HEK293 (cell line): ENCODE data around the gene CNRIP1.

ENCODE experiments used
- CTCF ChIA-PET: fragments of 350-600 bp; formaldehyde crosslinking; extraction: SDS; loops from one replicate; lab custom pipeline; 2021; ENCODE audit warnings: antibody characterized with exemption; lab: Yijun Ruan, JAX
- POLR2A ChIA-PET: fragments of 300-600 bp; formaldehyde crosslinking; extraction: SDS; loops from one replicate; lab custom pipeline; 2020; ENCODE audit warnings: antibody characterized with exemption, inconsistent platforms; lab: Yijun Ruan, JAX
- H3K27ac ChIP-seq: fragments of 200-500 bp; sonication (Bioruptor generic); 2 replicates; pipeline ENCODE4 v1.5.1; 2014; ENCODE audit warnings: low read depth, low read length, control low read depth, inconsistent platforms; ENCODE audit errors: extremely low read depth
- H3K36me3 ChIP-seq, 2 experiments: fragments of 200-500 bp in 1 of 2; sonication (Bioruptor generic) in 1 of 2; 1 replicate in 1 of 2; 2 replicates in 1 of 2; pipeline ENCODE4 v1.5.1; 2014 to 2017; ENCODE audit warnings: inconsistent platforms in 2 of 2, low read length in 2 of 2; ENCODE audit not compliant: control insufficient read depth in 2 of 2, insufficient read depth in 1 of 2
- H3K4me1 ChIP-seq: fragments of 200-500 bp; sonication (Bioruptor generic); 2 replicates; pipeline ENCODE4 v1.5.1; 2014; ENCODE audit warnings: mild to moderate bottlenecking, low read length, inconsistent platforms; ENCODE audit not compliant: control insufficient read depth, insufficient read depth
- H3K4me3 ChIP-seq: 2 replicates; pipeline ENCODE4 v1.5.1; 2011; ENCODE audit warnings: low read depth, mild to moderate bottlenecking, control low read depth, low read length, moderate library complexity
- H3K9me3 ChIP-seq: fragments of 200-500 bp; sonication (Bioruptor generic); 2 replicates; pipeline ENCODE4 v1.5.1; 2014; ENCODE audit warnings: low read depth, low read length, inconsistent platforms; ENCODE audit not compliant: control insufficient read depth, insufficient read depth
- CTCF ChIP-seq: fragments of 450-650 bp; formaldehyde crosslinking; IDR thresholded peaks from 2 replicates; pipeline ENCODE4 v1.5.1; 2016; ENCODE audit warnings: missing biosample characterization, missing genetic modification characterization
- IKZF3 ChIP-seq: fragments of 450-650 bp; IDR thresholded peaks from 2 replicates; pipeline ENCODE4 v1.5.0; 2018; ENCODE audit warnings: missing biosample characterization, mild to moderate bottlenecking, missing genetic modification characterization, moderate library complexity
- INSM2 ChIP-seq: fragments of 450-650 bp; formaldehyde crosslinking; IDR thresholded peaks from 2 replicates; pipeline ENCODE4 v1.5.1; 2016; ENCODE audit warnings: missing biosample characterization, missing genetic modification characterization
- KLF1 ChIP-seq: fragments of 450-650 bp; formaldehyde crosslinking; IDR thresholded peaks from 2 replicates; pipeline ENCODE4 v1.5.1; 2016; ENCODE audit warnings: missing biosample characterization, missing genetic modification characterization
- KLF16 ChIP-seq: fragments of 450-650 bp; formaldehyde crosslinking; IDR thresholded peaks from 2 replicates; pipeline ENCODE4 v1.5.1; 2017; ENCODE audit warnings: missing biosample characterization, missing genetic modification characterization
- OVOL3 ChIP-seq: fragments of 450-650 bp; formaldehyde crosslinking; IDR thresholded peaks from 2 replicates; pipeline ENCODE4 v1.5.1; 2016; ENCODE audit warnings: missing biosample characterization, missing genetic modification characterization
- SP3 ChIP-seq: fragments of 450-650 bp; formaldehyde crosslinking; IDR thresholded peaks from 2 replicates; pipeline ENCODE4 v1.5.1; 2016; ENCODE audit warnings: missing biosample characterization, missing genetic modification characterization
- TCF7L2 ChIP-seq: IDR thresholded peaks from 2 replicates; pipeline ENCODE4 v1.6.1; 2011; ENCODE audit warnings: low read depth, mild to moderate bottlenecking, inconsistent platforms, low read length, moderate library complexity, borderline replicate concordance
- YY2 ChIP-seq: fragments of 450-650 bp; formaldehyde crosslinking; IDR thresholded peaks from 2 replicates; pipeline ENCODE4 v1.5.1; 2016; ENCODE audit warnings: missing biosample characterization, missing genetic modification characterization
- ZBTB17 ChIP-seq: fragments of 450-650 bp; formaldehyde crosslinking; IDR thresholded peaks from 2 replicates; pipeline ENCODE4 v1.5.1; 2016; ENCODE audit warnings: missing biosample characterization, missing genetic modification characterization
- ZNF114 ChIP-seq: fragments of 450-650 bp; formaldehyde crosslinking; IDR thresholded peaks from 2 replicates; pipeline ENCODE4 v1.5.0; 2017; ENCODE audit warnings: missing biosample characterization, missing genetic modification characterization
- ZNF121 ChIP-seq: fragments of 450-650 bp; formaldehyde crosslinking; IDR thresholded peaks from 2 replicates; pipeline ENCODE4 v1.5.1; 2016; ENCODE audit warnings: missing biosample characterization, missing genetic modification characterization
- ZNF2 ChIP-seq: fragments of 450-650 bp; formaldehyde crosslinking; IDR thresholded peaks from 2 replicates; pipeline ENCODE4 v1.5.1; 2016; ENCODE audit warnings: missing biosample characterization, missing genetic modification characterization
- ZNF239 ChIP-seq: fragments of 450-650 bp; formaldehyde crosslinking; IDR thresholded peaks from 2 replicates; pipeline ENCODE4 v1.5.1; 2016; ENCODE audit warnings: missing biosample characterization, missing genetic modification characterization
- ZNF280C ChIP-seq: fragments of 450-650 bp; formaldehyde crosslinking; IDR thresholded peaks from 2 replicates; pipeline ENCODE4 v1.5.1; 2016; ENCODE audit warnings: missing biosample characterization, missing genetic modification characterization
- ZNF302 ChIP-seq: fragments of 450-650 bp; formaldehyde crosslinking; IDR thresholded peaks from 2 replicates; pipeline ENCODE4 v1.5.1; 2016; ENCODE audit warnings: missing biosample characterization, missing genetic modification characterization, low read depth
- ZNF341 ChIP-seq: fragments of 450-650 bp; formaldehyde crosslinking; IDR thresholded peaks from 2 replicates; pipeline ENCODE4; 2016; ENCODE audit warnings: low read depth, missing biosample characterization, missing genetic modification characterization
- ZNF404 ChIP-seq: fragments of 450-650 bp; formaldehyde crosslinking; IDR thresholded peaks from 2 replicates; pipeline ENCODE4 v1.5.1; 2017; ENCODE audit warnings: missing biosample characterization, missing genetic modification characterization
- ZNF426 ChIP-seq: fragments of 450-650 bp; formaldehyde crosslinking; IDR thresholded peaks from 2 replicates; pipeline ENCODE4 v1.5.1; 2017; ENCODE audit warnings: missing biosample characterization, missing genetic modification characterization, mild to moderate bottlenecking, inconsistent platforms, moderate library complexity
- ZNF518A ChIP-seq: fragments of 450-650 bp; formaldehyde crosslinking; conservative IDR thresholded peaks from 2 replicates; pipeline ENCODE4 v1.5.1; 2016; ENCODE audit warnings: low read depth, missing biosample characterization, missing genetic modification characterization
- ZNF548 ChIP-seq: fragments of 450-650 bp; formaldehyde crosslinking; IDR thresholded peaks from 2 replicates; pipeline ENCODE4 v1.5.1; 2016; ENCODE audit warnings: missing biosample characterization, missing genetic modification characterization
- ZNF610 ChIP-seq: fragments of 450-650 bp; formaldehyde crosslinking; IDR thresholded peaks from 2 replicates; pipeline ENCODE4 v1.5.1; 2016; ENCODE audit warnings: missing biosample characterization, missing genetic modification characterization, borderline replicate concordance
- ZNF654 ChIP-seq: fragments of 450-650 bp; formaldehyde crosslinking; IDR thresholded peaks from 2 replicates; pipeline ENCODE4 v1.5.1; 2016; ENCODE audit warnings: low read depth, missing biosample characterization, missing genetic modification characterization
- ZNF660 ChIP-seq: fragments of 450-650 bp; IDR thresholded peaks from 2 replicates; pipeline ENCODE4 v1.5.1; 2018; ENCODE audit warnings: missing biosample characterization, mild to moderate bottlenecking, missing genetic modification characterization
- ZNF701 ChIP-seq: fragments of 450-650 bp; formaldehyde crosslinking; IDR thresholded peaks from 2 replicates; pipeline ENCODE4 v1.5.1; 2016; ENCODE audit warnings: missing biosample characterization, missing genetic modification characterization
- TF ChIP-seq, protein P1 (sequence below): fragments of 450-650 bp; formaldehyde crosslinking; IDR thresholded peaks from 2 replicates; pipeline ENCODE4 v1.5.1; 2016; ENCODE audit warnings: missing biosample characterization, missing genetic modification characterization

CNRIP1 gene

GRCh38 chr2:68362069-68362468, 42.3 kb upstream of the CNRIP1 start:
- Histone ChIP-seq H3K9me3 (no peaks in the 10 kb centered on the region), H3K4me1 (no peaks in the 10 kb centered on the region), H3K27ac (no peak overlapping the region), H3K36me3 (no peaks in the 10 kb centered on the region), H3K4me3 (no peak overlapping the region)
- TF ChIP-seq KLF16 (tag by site-specific recombination) (peak; percentile 88), CTCF (tag by site-specific recombination) (peak; percentile 39; the same call in 1 of the 2 replicates), ZNF341 (tag by site-specific recombination) (no peak), ZNF654 (peak; percentile 81), ZNF610 (tag by site-specific recombination) (0 out of 2 replicates have a peak, but pooled peaks have one; percentile 24), TCF7L2 (no peak), ZNF404 (tag by site-specific recombination) (no peak), YY2 (0 out of 2 replicates have a peak, but pooled peaks have one; percentile 12), ZNF660 (0 out of 2 replicates have a peak, but pooled peaks have one; percentile 12), ZBTB17 (tag by site-specific recombination) (peak; percentile 37; the same call in 1 of the 2 replicates), SP3 (tag by site-specific recombination) (peak; percentile 37), ZNF114 (no peak), ZNF426 (no peak)
- ChIA-PET CTCF (interaction anchor here (0.7 to 3.1 kb wide), 5 partner anchors 22 to 409 kb away, joined by 3 to 18 read pairs (median 6); no protein-coding TSS in a partner anchor), POLR2A (no interaction called here)

DNA sequence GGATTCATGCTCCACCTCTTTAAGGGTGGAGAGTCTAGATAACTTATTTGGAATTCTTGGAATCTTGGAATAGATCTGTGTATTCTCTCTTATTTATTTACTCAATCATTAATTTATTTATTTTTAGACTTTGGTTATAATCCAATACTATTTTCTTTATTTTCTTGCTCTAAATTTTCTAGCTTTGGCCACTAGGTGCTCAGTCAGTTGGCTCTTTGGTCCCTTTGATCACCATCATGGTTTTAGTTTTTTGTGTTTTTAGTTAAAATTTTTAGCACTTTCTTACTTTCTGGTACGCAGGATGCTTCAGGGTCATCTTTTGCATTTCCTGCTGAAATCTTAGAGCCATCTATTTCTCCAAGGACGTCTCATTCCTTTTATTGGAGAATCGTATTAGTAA, 40.1 kb upstream of the CNRIP1 start:
- H3K4me3 ChIP-seq, result no peak overlapping the region
- H3K4me1 ChIP-seq, result no peaks in the 10 kb centered on the region
- no peaks in the 10 kb centered on the region for H3K9me3 ChIP-seq
- no peak overlapping the region for H3K27ac ChIP-seq
- ChIA-PET CTCF (interaction anchor here (0.5 to 3.1 kb wide), 4 partner anchors 8 to 651 kb away, joined by 3 to 18 read pairs (median 4); no protein-coding TSS in a partner anchor), POLR2A (no interaction called here)
- no peaks in the 10 kb centered on the region for H3K36me3 ChIP-seq
- TF ChIP-seq OVOL3 (tag by site-specific recombination), result no peak
- no peak for TF ChIP-seq INSM2
- TF ChIP-seq KLF1, result no peak
- TF ChIP-seq ZNF548, result no peak
- no peak for TF ChIP-seq ZNF2 (tag by site-specific recombination)
- TF ChIP-seq ZNF280C (tag by site-specific recombination), result no peak
- no peak for TF ChIP-seq ZNF302 (tag by site-specific recombination)
- TF ChIP-seq ZNF518A (tag by site-specific recombination), result no peak
- TF ChIP-seq IKZF3, result no peak
- no peak for TF ChIP-seq ZNF701 (tag by site-specific recombination)
- TF ChIP-seq, protein P1, sequence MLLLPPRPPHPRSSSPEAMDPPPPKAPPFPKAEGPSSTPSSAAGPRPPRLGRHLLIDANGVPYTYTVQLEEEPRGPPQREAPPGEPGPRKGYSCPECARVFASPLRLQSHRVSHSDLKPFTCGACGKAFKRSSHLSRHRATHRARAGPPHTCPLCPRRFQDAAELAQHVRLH (tag by site-specific recombination), result no peak
- no peak for TF ChIP-seq ZNF239 (tag by site-specific recombination)
- no peak for TF ChIP-seq ZNF121 (tag by site-specific recombination)
- TF ChIP-seq, all 188 proteins: peak for 0
